Measurements from ENCODE around the gene GREB1.

The GREB1 gene

GRCh38 chr2:11630855-11631254 lies 97.0 kb downstream of the GREB1 start:
- Histone ChIP-seq H3K9me3 (ENCODE audit: control insufficient read depth, low read length) (peaks cover 6% of the 10 kb centered on the region), H3K27ac (ENCODE audit: low read depth, low read length, severe bottlenecking) (no peak overlapping the region), H3K4me1 (ENCODE audit: control insufficient read depth, insufficient read depth, low read length, poor library complexity, severe bottlenecking) (no peaks in the 10 kb centered on the region), H3K4me3 (ENCODE audit: extremely low read depth, insufficient read depth, low read length, poor library complexity, severe bottlenecking) (no peak overlapping the region), H3K36me3 (ENCODE audit: control insufficient read depth, insufficient read depth, low read length) (peaks cover 79% of the 10 kb centered on the region)
- 100% methylated on average over 1 of the region's 4 CpGs; no CpG with 5 or more reads in 1 of the 2 experiments for WGBS, 2 experiments (ENCODE audit: insufficient coverage in 2 of 2)

- Histone ChIP-seq H3K4me1 (ENCODE audit: control insufficient read depth, insufficient read depth, low read length, poor library complexity, severe bottlenecking) (no peaks in the 10 kb centered on the region), H3K36me3 (ENCODE audit: control insufficient read depth, insufficient read depth, low read length) (peaks cover 73% of the 10 kb centered on the region), H3K27ac (ENCODE audit: low read depth, low read length, severe bottlenecking) (no peak overlapping the region), H3K9me3 (ENCODE audit: control insufficient read depth, low read length) (peaks cover 6% of the 10 kb centered on the region), H3K4me3 (ENCODE audit: extremely low read depth, insufficient read depth, low read length, poor library complexity, severe bottlenecking) (no peak overlapping the region)
- WGBS, 2 experiments (ENCODE audit: insufficient coverage in 2 of 2), result 92 to 96% methylated on average over 5 of the region's 7 CpGs
Measured at GRCh38 chr2:11631462-11631861, 97.6 kb downstream of the GREB1 start.

- peaks cover 68% of the 10 kb centered on the region for H3K36me3 ChIP-seq (ENCODE audit: control insufficient read depth, insufficient read depth, low read length)
- no peak overlapping the region for H3K4me3 ChIP-seq (ENCODE audit: extremely low read depth, insufficient read depth, low read length, poor library complexity, severe bottlenecking)
- 91 to 93% methylated on average over 25 to 26 of the region's 28 CpGs for WGBS, 2 experiments (ENCODE audit: insufficient coverage in 2 of 2)
- no peak overlapping the region for H3K27ac ChIP-seq (ENCODE audit: low read depth, low read length, severe bottlenecking)
- no peaks in the 10 kb centered on the region for H3K9me3 ChIP-seq (ENCODE audit: control insufficient read depth, low read length)
- H3K4me1 ChIP-seq (ENCODE audit: control insufficient read depth, insufficient read depth, low read length, poor library complexity, severe bottlenecking), result no peaks in the 10 kb centered on the region
Measured at GRCh38 chr2:11633923-11634478, 100.2 kb downstream of the GREB1 start.

GRCh38 chr2:11634584-11634983 lies 100.7 kb downstream of the GREB1 start:
- 88% methylated on average over 15 of the region's 15 CpGs for WGBS, 2 experiments (ENCODE audit: insufficient coverage in 2 of 2)
- no peaks in the 10 kb centered on the region for H3K9me3 ChIP-seq (ENCODE audit: control insufficient read depth, low read length)
- H3K36me3 ChIP-seq (ENCODE audit: control insufficient read depth, insufficient read depth, low read length), result peaks cover 74% of the 10 kb centered on the region
- no peak overlapping the region for H3K27ac ChIP-seq (ENCODE audit: low read depth, low read length, severe bottlenecking)
- no peak overlapping the region for H3K4me3 ChIP-seq (ENCODE audit: extremely low read depth, insufficient read depth, low read length, poor library complexity, severe bottlenecking)
- H3K4me1 ChIP-seq (ENCODE audit: control insufficient read depth, insufficient read depth, low read length, poor library complexity, severe bottlenecking), result no peaks in the 10 kb centered on the region

- Histone ChIP-seq H3K4me3 (ENCODE audit: extremely low read depth, insufficient read depth, low read length, poor library complexity, severe bottlenecking) (no peak overlapping the region), H3K4me1 (ENCODE audit: control insufficient read depth, insufficient read depth, low read length, poor library complexity, severe bottlenecking) (no peaks in the 10 kb centered on the region), H3K9me3 (ENCODE audit: control insufficient read depth, low read length) (no peaks in the 10 kb centered on the region), H3K36me3 (ENCODE audit: control insufficient read depth, insufficient read depth, low read length) (peaks cover 74% of the 10 kb centered on the region), H3K27ac (ENCODE audit: low read depth, low read length, severe bottlenecking) (no peak overlapping the region)
- WGBS, 2 experiments (ENCODE audit: insufficient coverage in 2 of 2), result 94 to 98% methylated on average over 13 of the region's 15 CpGs
Measured at GRCh38 chr2:11635141-11635540, 101.3 kb downstream of the GREB1 start.

- no peaks in the 10 kb centered on the region for H3K9me3 ChIP-seq (ENCODE audit: control insufficient read depth, low read length)
- no peaks in the 10 kb centered on the region for H3K4me1 ChIP-seq (ENCODE audit: control insufficient read depth, insufficient read depth, low read length, poor library complexity, severe bottlenecking)
- H3K36me3 ChIP-seq (ENCODE audit: control insufficient read depth, insufficient read depth, low read length), result peaks cover 73% of the 10 kb centered on the region
- no peak overlapping the region for H3K27ac ChIP-seq (ENCODE audit: low read depth, low read length, severe bottlenecking)
- WGBS, 2 experiments (ENCODE audit: insufficient coverage in 2 of 2), result 81 to 82% methylated on average over 10 of the region's 11 CpGs
- H3K4me3 ChIP-seq (ENCODE audit: extremely low read depth, insufficient read depth, low read length, poor library complexity, severe bottlenecking), result no peak overlapping the region
Measured at GRCh38 chr2:11636593-11637295, 102.9 kb downstream of the GREB1 start.

- Histone ChIP-seq H3K36me3 (ENCODE audit: control insufficient read depth, insufficient read depth, low read length) (peaks cover 71% of the 10 kb centered on the region), H3K4me1 (ENCODE audit: control insufficient read depth, insufficient read depth, low read length, poor library complexity, severe bottlenecking) (no peaks in the 10 kb centered on the region), H3K27ac (ENCODE audit: low read depth, low read length, severe bottlenecking) (no peak overlapping the region), H3K4me3 (ENCODE audit: extremely low read depth, insufficient read depth, low read length, poor library complexity, severe bottlenecking) (no peak overlapping the region), H3K9me3 (ENCODE audit: control insufficient read depth, low read length) (no peaks in the 10 kb centered on the region)
- 91 to 95% methylated on average over 12 to 14 of the region's 15 CpGs for WGBS, 2 experiments (ENCODE audit: insufficient coverage in 2 of 2)
Measured at GRCh38 chr2:11637546-11637945, 103.7 kb downstream of the GREB1 start.

GRCh38 chr2:11639503-11639902 lies 105.7 kb downstream of the GREB1 start:
- Histone ChIP-seq H3K27ac (ENCODE audit: low read depth, low read length, severe bottlenecking) (no peak overlapping the region), H3K36me3 (ENCODE audit: control insufficient read depth, insufficient read depth, low read length) (peaks cover 73% of the 10 kb centered on the region)
- WGBS, 2 experiments (ENCODE audit: insufficient coverage in 2 of 2), result 83 to 93% methylated on average over 5 of the region's 5 CpGs

GRCh38 chr2:11640132-11640531 lies 106.3 kb downstream of the GREB1 start:
- Histone ChIP-seq H3K36me3 (ENCODE audit: control insufficient read depth, insufficient read depth, low read length) (peaks cover 68% of the 10 kb centered on the region), H3K4me3 (ENCODE audit: extremely low read depth, insufficient read depth, low read length, poor library complexity, severe bottlenecking) (no peak overlapping the region), H3K27ac (ENCODE audit: low read depth, low read length, severe bottlenecking) (no peak overlapping the region), H3K9me3 (ENCODE audit: control insufficient read depth, low read length) (no peaks in the 10 kb centered on the region), H3K4me1 (ENCODE audit: control insufficient read depth, insufficient read depth, low read length, poor library complexity, severe bottlenecking) (no peaks in the 10 kb centered on the region)
- WGBS, 2 experiments (ENCODE audit: insufficient coverage in 2 of 2), result 94 to 96% methylated on average over 27 of the region's 27 CpGs

More at GRCh38 chr2:11639503-11639902, 105.7 kb downstream of the GREB1 start:
- Histone ChIP-seq H3K4me1 (ENCODE audit: control insufficient read depth, insufficient read depth, low read length, poor library complexity, severe bottlenecking) (no peaks in the 10 kb centered on the region), H3K9me3 (ENCODE audit: control insufficient read depth, low read length) (no peaks in the 10 kb centered on the region), H3K4me3 (ENCODE audit: extremely low read depth, insufficient read depth, low read length, poor library complexity, severe bottlenecking) (no peak overlapping the region)

- Histone ChIP-seq H3K9me3 (ENCODE audit: control insufficient read depth, low read length) (no peaks in the 10 kb centered on the region), H3K4me3 (ENCODE audit: extremely low read depth, insufficient read depth, low read length, poor library complexity, severe bottlenecking) (no peak overlapping the region), H3K4me1 (ENCODE audit: control insufficient read depth, insufficient read depth, low read length, poor library complexity, severe bottlenecking) (peaks cover 4% of the 10 kb centered on the region), H3K27ac (ENCODE audit: low read depth, low read length, severe bottlenecking) (no peak overlapping the region), H3K36me3 (ENCODE audit: control insufficient read depth, insufficient read depth, low read length) (peaks cover 56% of the 10 kb centered on the region)
- WGBS, 2 experiments (ENCODE audit: insufficient coverage in 2 of 2), result 93 to 95% methylated on average over 6 to 7 of the region's 7 CpGs
Measured at GRCh38 chr2:11642972-11643371, 109.1 kb downstream of the GREB1 start.

- no CpG with 5 or more reads among the region's 3 CpGs for WGBS, 2 experiments (ENCODE audit: insufficient coverage in 2 of 2)
- Histone ChIP-seq H3K4me3 (ENCODE audit: extremely low read depth, insufficient read depth, low read length, poor library complexity, severe bottlenecking) (no peak overlapping the region), H3K27ac (ENCODE audit: low read depth, low read length, severe bottlenecking) (no peak overlapping the region), H3K9me3 (ENCODE audit: control insufficient read depth, low read length) (no peaks in the 10 kb centered on the region), H3K36me3 (ENCODE audit: control insufficient read depth, insufficient read depth, low read length) (peaks cover 47% of the 10 kb centered on the region), H3K4me1 (ENCODE audit: control insufficient read depth, insufficient read depth, low read length, poor library complexity, severe bottlenecking) (peaks cover 6% of the 10 kb centered on the region)
Measured at GRCh38 chr2:11644293-11644692, 110.4 kb downstream of the GREB1 start.

Measured in mesodermal cell (in vitro differentiated cells).